ENCODE results near the gene BBC3. TPM values are rescaled to one million over a fixed set of nuclear protein-coding genes. Genes with fewer than 3 reads are reported as not detected.

The BBC3 gene
- polyA plus RNA-seq, 1 donor from 2014 or later, result 15.6 TPM

- no peaks in the 10 kb centered on the region for H3F3A ChIP-seq (ENCODE audit: insufficient read depth, low read length, poor library complexity, severe bottlenecking)
- no peaks in the 10 kb centered on the region for H3K9me3 ChIP-seq (ENCODE audit: low read length)
- H3K9ac ChIP-seq (ENCODE audit: low read length), result no peak overlapping the region
- no peak overlapping the region for H3K4me3 ChIP-seq (ENCODE audit: low read length)
- H3K79me2 ChIP-seq (replicated peaks; ENCODE audit: insufficient read depth, low read length), result no peaks in the 10 kb centered on the region
- H3K36me3 ChIP-seq (ENCODE audit: insufficient read depth, low read length), result no peaks in the 10 kb centered on the region
- H3K9me2 ChIP-seq (ENCODE audit: insufficient read depth, low read length), result no peaks in the 10 kb centered on the region
- no peak overlapping the region for H3K27ac ChIP-seq (ENCODE audit: low read length)
- H3K4me2 ChIP-seq (ENCODE audit: low read length), result no peak overlapping the region
- TF ChIP-seq SMC3 (conservative IDR thresholded peaks at IDR 0.05; ENCODE audit: poor library complexity) (no peak), MXI1 (conservative IDR thresholded peaks at IDR 0.05; ENCODE audit: poor library complexity, severe bottlenecking) (no peak), POLR2AphosphoS5 (IDR thresholded peaks at IDR 0.05) (no peak), CTCF (IDR thresholded peaks at IDR 0.05; ENCODE audit: poor library complexity, severe bottlenecking) (no peak), EP300 (conservative IDR thresholded peaks at IDR 0.05; ENCODE audit: poor library complexity, severe bottlenecking) (no peak), REST (IDR thresholded peaks at IDR 0.05; ENCODE audit: borderline replicate concordance) (no peak), RAD21 (conservative IDR thresholded peaks at IDR 0.05) (no peak), EZH2 (IDR thresholded peaks at IDR 0.05; ENCODE audit: borderline replicate concordance, insufficient read depth, low read length, poor library complexity, severe bottlenecking) (no peak), TAF1 (IDR thresholded peaks at IDR 0.05; ENCODE audit: low read depth) (no peak)
- H3K27me3 ChIP-seq (ENCODE audit: insufficient read depth, low read depth, low read length), result no peaks in the 10 kb centered on the region
- no peak overlapping the region for H2AFZ ChIP-seq (ENCODE audit: low read depth, low read length)
- no peaks in the 10 kb centered on the region for H4K20me1 ChIP-seq (ENCODE audit: insufficient read depth)
These were observed 29.5 kb upstream of the BBC3 start for GRCh38 chr19:47260476-47260875.

GRCh38 chr19:47258895-47259555 lies 28.0 kb upstream of the BBC3 start:
- H3K9ac ChIP-seq (ENCODE audit: low read length), result no peak overlapping the region
- no peak overlapping the region for H3K4me3 ChIP-seq (ENCODE audit: low read length)
- no peaks in the 10 kb centered on the region for H3K9me3 ChIP-seq (ENCODE audit: low read length)
- no peak overlapping the region for H3K4me2 ChIP-seq (ENCODE audit: low read length)
- H3F3A ChIP-seq (ENCODE audit: insufficient read depth, low read length, poor library complexity, severe bottlenecking), result no peaks in the 10 kb centered on the region
- no peaks in the 10 kb centered on the region for H3K27me3 ChIP-seq (ENCODE audit: insufficient read depth, low read depth, low read length)
- no peaks in the 10 kb centered on the region for H3K79me2 ChIP-seq (replicated peaks; ENCODE audit: insufficient read depth, low read length)
- H3K27ac ChIP-seq (ENCODE audit: low read length), result no peak overlapping the region
- TF ChIP-seq CTCF (IDR thresholded peaks at IDR 0.05; ENCODE audit: poor library complexity, severe bottlenecking), result no peak
- no peak for TF ChIP-seq RAD21 (conservative IDR thresholded peaks at IDR 0.05)
- TF ChIP-seq EZH2 (IDR thresholded peaks at IDR 0.05; ENCODE audit: borderline replicate concordance, insufficient read depth, low read length, poor library complexity, severe bottlenecking), result no peak
- TF ChIP-seq SMC3 (conservative IDR thresholded peaks at IDR 0.05; ENCODE audit: poor library complexity), result no peak
- no peak for TF ChIP-seq MXI1 (conservative IDR thresholded peaks at IDR 0.05; ENCODE audit: poor library complexity, severe bottlenecking)
- TF ChIP-seq POLR2AphosphoS5 (IDR thresholded peaks at IDR 0.05), result no peak
- no peak for TF ChIP-seq REST (IDR thresholded peaks at IDR 0.05; ENCODE audit: borderline replicate concordance)
- no peak for TF ChIP-seq TAF1 (IDR thresholded peaks at IDR 0.05; ENCODE audit: low read depth)
- TF ChIP-seq EP300 (conservative IDR thresholded peaks at IDR 0.05; ENCODE audit: poor library complexity, severe bottlenecking), result no peak
- no peak overlapping the region for H2AFZ ChIP-seq (ENCODE audit: low read depth, low read length)
- no peaks in the 10 kb centered on the region for H3K36me3 ChIP-seq (ENCODE audit: insufficient read depth, low read length)
- H3K9me2 ChIP-seq (ENCODE audit: insufficient read depth, low read length), result no peaks in the 10 kb centered on the region
- H4K20me1 ChIP-seq (ENCODE audit: insufficient read depth), result no peaks in the 10 kb centered on the region

Data from neural cell (in vitro differentiated cells).